Pancreas (tissue), 10 donors: ENCODE results near the gene FOCAD. TPM values are rescaled to one million over a fixed set of nuclear protein-coding genes. Genes with fewer than 3 reads are reported as not detected.

Source experiments
- ATAC-seq, 4 donors: fragments of 200-7000 bp; cut with Tn5 transposase; one replicate each; pipeline versions ENCODE4 v1.8.0 to v1.9.1; 2020; ENCODE audit warnings: mild to moderate bottlenecking in 4 of 4, moderate library complexity in 4 of 4
- DNase-seq, 6 donors: peaks; one replicate each; pipeline ENCODE4 v3.0.0-alpha.2; 2020
- FAIRE-seq: peaks from 2 replicates; lab custom pipeline; 2012; peaks lifted over from hg19 to GRCh38; lab: Jason Lieb, UNC
- H3K27ac ChIP-seq, 4 donors: fragments of 200-600 bp; sonication (generic); 1 replicate in 3 of 4; 2 replicates in 1 of 4; pipeline versions ENCODE4 v1.5.0 to v1.8.0; 2020
- H3K27me3 ChIP-seq, 4 donors: fragments of 200-600 bp; one replicate each; pipeline ENCODE4 v1.8.0; 2021
- H3K36me3 ChIP-seq, 3 donors: fragments of 200-600 bp; sonication (generic) in 1 of 3; one replicate each; pipeline versions ENCODE4 v1.5.0 to v1.8.0; 2020 to 2021
- H3K4me1 ChIP-seq, 3 donors: fragments of 200-600 bp; one replicate each; pipeline ENCODE4 v1.8.0; 2021
- H3K4me3 ChIP-seq, 4 donors: fragments of 200-600 bp; sonication (generic) in 2 of 4; one replicate each; pipeline versions ENCODE4 v1.5.0 to v1.8.0; 2020 to 2021
- H3K9me3 ChIP-seq, 4 donors: fragments of 200-600 bp; one replicate each; pipeline ENCODE4 v1.8.0; 2021
- WGBS, 2 donors: extraction: QIAGEN DNeasy Blood & Tissue Kit; methylation state at CpG; one replicate each; pipeline ENCODE4 v1.1.7; 2013; 5-methylcytosine and 5-hydroxymethylcytosine counted together
- intact Hi-C, 3 donors: fragments of 100-400 bp; cut with DNase I; formaldehyde crosslinking; loops; one replicate each; pipeline versions ENCODE4 v1.11.1 to v1.14.2; 2022
- polyA plus RNA-seq, 2 donors: library from polyadenylated mRNA; stranded (reverse); fragments of 200-250 nt; gene quantifications; one replicate each; pipeline ENCODE4 v1.2.3, GENCODE V29; 2013
- total RNA-seq, 6 donors: library from RNA; stranded (reverse); fragmentation: NEBNext Ultra II Directional in 4 of 6; extraction: Animal tissue kit (Norgen Biotek cat#: 25700) in 4 of 6; gene quantifications; one replicate each; pipeline versions ENCODE4 v1.2.1 to v1.2.4, GENCODE V29; 2021 to 2023
- TF ChIP-seq, protein P1 (sequence below), 4 donors: fragments of 200-600 bp; sonication (generic) in 3 of 4; IDR thresholded peaks; one replicate each; pipeline versions ENCODE4 v1.5.0 to v1.8.0; 2021; ENCODE audit warnings: antibody characterized with exemption in 4 of 4
- donor health status: healthy with polysubstance abuse.
- donor health status: DM: no; HTN: no; CAD: no; lungs with moderate emphysema.
- donor health status: DM: no; HTN: no; CAD: no.
- donor health status: control.
- donor health status: control.
- donor health status: Bipolar disorder and iron deficiency.
- donor health status: DM: yes; HTN: yes; CAD: no.
- donor health status: DM: no; HTN: no; CAD: no.
- donor health status: DM: no; HTN: no; CAD: no.
- donor health status: DM: yes; HTN: yes; CAD: no.

The FOCAD gene
- total and polyA plus RNA-seq, 8 donors, result 5.4 to 27.7 (median 16.8) TPM

- no peak for ATAC-seq
- intact Hi-C loops, result no loop called here
- H3K4me1 ChIP-seq, result no peaks in the 10 kb centered on the region
- H3K27ac ChIP-seq, result no peak overlapping the region
- TF ChIP-seq, protein P1, sequence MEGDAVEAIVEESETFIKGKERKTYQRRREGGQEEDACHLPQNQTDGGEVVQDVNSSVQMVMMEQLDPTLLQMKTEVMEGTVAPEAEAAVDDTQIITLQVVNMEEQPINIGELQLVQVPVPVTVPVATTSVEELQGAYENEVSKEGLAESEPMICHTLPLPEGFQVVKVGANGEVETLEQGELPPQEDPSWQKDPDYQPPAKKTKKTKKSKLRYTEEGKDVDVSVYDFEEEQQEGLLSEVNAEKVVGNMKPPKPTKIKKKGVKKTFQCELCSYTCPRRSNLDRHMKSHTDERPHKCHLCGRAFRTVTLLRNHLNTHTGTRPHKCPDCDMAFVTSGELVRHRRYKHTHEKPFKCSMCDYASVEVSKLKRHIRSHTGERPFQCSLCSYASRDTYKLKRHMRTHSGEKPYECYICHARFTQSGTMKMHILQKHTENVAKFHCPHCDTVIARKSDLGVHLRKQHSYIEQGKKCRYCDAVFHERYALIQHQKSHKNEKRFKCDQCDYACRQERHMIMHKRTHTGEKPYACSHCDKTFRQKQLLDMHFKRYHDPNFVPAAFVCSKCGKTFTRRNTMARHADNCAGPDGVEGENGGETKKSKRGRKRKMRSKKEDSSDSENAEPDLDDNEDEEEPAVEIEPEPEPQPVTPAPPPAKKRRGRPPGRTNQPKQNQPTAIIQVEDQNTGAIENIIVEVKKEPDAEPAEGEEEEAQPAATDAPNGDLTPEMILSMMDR (IDR thresholded peaks at IDR 0.05), result no peak
- no peaks in the 10 kb centered on the region for H3K9me3 ChIP-seq
- no peaks in the 10 kb centered on the region for H3K36me3 ChIP-seq
- FAIRE-seq, result no peak
- no peak for DNase-seq
- WGBS, 2 donors, result 80 to 92% methylated on average over 2 of the region's 2 CpGs
- H3K4me3 ChIP-seq, result no peak overlapping the region
- no peaks in the 10 kb centered on the region for H3K27me3 ChIP-seq
These were observed 169.8 kb downstream of the FOCAD start for GRCh38 chr9:20853866-20854265.

- no peaks in the 10 kb centered on the region for H3K4me1 ChIP-seq
- no peaks in the 10 kb centered on the region for H3K36me3 ChIP-seq
- no peak overlapping the region for H3K27ac ChIP-seq
- ATAC-seq (no peak), FAIRE-seq (no peak), DNase-seq (no peak)
- intact Hi-C loops, result no loop called here
- no peaks in the 10 kb centered on the region for H3K9me3 ChIP-seq
- no peak overlapping the region for H3K4me3 ChIP-seq
- no peaks in the 10 kb centered on the region for H3K27me3 ChIP-seq
- WGBS, 2 donors, result 83 to 92% methylated on average over 4 of the region's 4 CpGs
- TF ChIP-seq, protein P1 (IDR thresholded peaks at IDR 0.05), result no peak
These were observed 170.4 kb downstream of the FOCAD start for GRCh38 chr9:20854444-20854843.

DNA sequence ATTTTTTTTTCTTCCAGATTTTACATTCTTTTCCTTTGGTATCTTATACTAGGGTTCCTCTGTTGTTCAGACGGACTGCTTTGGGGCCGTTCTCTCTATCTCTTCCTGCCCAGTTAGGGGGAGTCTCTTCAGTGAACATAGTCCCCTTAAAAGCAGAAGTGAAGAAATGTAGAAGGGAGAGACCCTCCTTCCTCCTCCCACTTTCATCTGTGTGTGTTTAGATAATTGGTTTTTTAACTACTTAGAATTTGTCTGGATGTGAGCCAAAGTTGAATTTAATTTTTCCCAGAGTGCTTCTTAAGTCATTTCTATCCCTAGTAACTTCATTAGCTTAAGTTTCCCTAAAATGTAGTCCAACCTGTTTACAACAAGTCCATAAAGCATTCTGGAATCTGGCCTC is 179.9 kb downstream of the FOCAD start:
- DNase-seq (no peak), ATAC-seq (no peak), FAIRE-seq (no peak)
- H3K27ac ChIP-seq, result no peak overlapping the region
- H3K4me1 ChIP-seq, result no peaks in the 10 kb centered on the region
- intact Hi-C loops, result no loop called here
- H3K27me3 ChIP-seq, result no peaks in the 10 kb centered on the region
- H3K4me3 ChIP-seq, result no peak overlapping the region
- 84 to 86% methylated on average over 2 of the region's 2 CpGs for WGBS, 2 donors
- H3K9me3 ChIP-seq, result no peaks in the 10 kb centered on the region
- TF ChIP-seq, protein P1 (IDR thresholded peaks at IDR 0.05), result no peak
- H3K36me3 ChIP-seq, result no peaks in the 10 kb centered on the region

DNA sequence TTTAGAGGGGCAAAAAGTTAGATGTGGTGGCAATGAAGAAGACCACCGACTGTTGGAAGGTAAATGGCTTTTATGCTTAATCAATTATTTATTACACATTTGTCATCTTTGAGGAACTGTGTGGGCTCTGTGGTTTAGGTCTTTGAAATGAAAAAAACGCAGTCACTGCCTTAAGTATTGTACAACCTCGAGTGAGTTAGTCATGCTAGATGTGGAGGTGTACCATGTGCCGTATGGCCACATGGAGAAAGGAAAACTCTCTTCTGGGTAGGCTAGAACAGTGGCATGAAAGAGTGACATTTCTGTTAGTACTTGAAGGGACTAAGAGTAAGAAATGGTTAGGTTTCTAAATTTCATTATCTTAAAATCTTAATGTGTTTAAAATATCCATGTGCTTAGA is 181.3 kb downstream of the FOCAD start:
- H3K9me3 ChIP-seq, result no peaks in the 10 kb centered on the region
- DNase-seq (no peak), FAIRE-seq (no peak), ATAC-seq (no peak)
- no peaks in the 10 kb centered on the region for H3K4me1 ChIP-seq
- intact Hi-C loops, result no loop called here
- no peaks in the 10 kb centered on the region for H3K27me3 ChIP-seq
- H3K4me3 ChIP-seq, result no peak overlapping the region
- TF ChIP-seq, protein P1 (IDR thresholded peaks at IDR 0.05), result no peak
- no peak overlapping the region for H3K27ac ChIP-seq
- WGBS, 2 donors, result 74 to 85% methylated on average over 4 of the region's 4 CpGs
- H3K36me3 ChIP-seq, result no peaks in the 10 kb centered on the region

DNA sequence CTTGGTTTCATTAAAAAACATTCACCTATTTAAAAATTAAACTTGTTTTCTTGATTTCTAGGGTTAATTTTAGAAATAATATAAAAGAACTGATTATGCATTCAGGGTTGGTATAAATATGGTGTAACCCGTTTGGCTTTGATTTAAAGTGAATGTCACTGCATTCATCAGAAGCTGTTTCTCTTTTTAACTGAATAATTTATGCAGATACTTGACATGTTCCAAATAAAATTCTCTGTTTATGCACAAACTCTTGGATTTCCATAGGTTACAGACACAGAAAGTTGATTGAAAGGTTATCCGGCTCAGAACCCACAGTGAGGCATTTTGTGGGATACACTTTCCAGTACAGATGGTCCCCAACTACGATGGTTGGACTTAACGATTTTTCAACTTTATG is 186.1 kb downstream of the FOCAD start:
- Histone ChIP-seq H3K9me3 (no peaks in the 10 kb centered on the region), H3K36me3 (no peaks in the 10 kb centered on the region), H3K27me3 (no peaks in the 10 kb centered on the region), H3K4me1 (no peaks in the 10 kb centered on the region), H3K4me3 (no peak overlapping the region), H3K27ac (no peak overlapping the region)
- DNase-seq (no peak), FAIRE-seq (peak; percentile 23), ATAC-seq (no peak)
- WGBS, 2 donors, result 86 to 90% methylated on average over 4 of the region's 4 CpGs
- intact Hi-C loops, result no loop called here
- TF ChIP-seq, protein P1 (IDR thresholded peaks at IDR 0.05), result no peak
